HL-60/S4 treated with phorbol 12-myristate 13-acetate at 8.2 ng/mL for 4 days and 3 days (cell line): Measurements from ENCODE around the gene CMTM4.
"Not testable (repeated sequence)": the region's sequence is repeated elsewhere in the genome, so short reads cannot be mapped to it uniquely, and the experiment has no call there.

ENCODE experiments used
- in situ Hi-C: fragments of 300-500 bp; cut with MboI; formaldehyde crosslinking; loops from 2 replicates; pipeline ENCODE4 v1.15.0; 2022; ENCODE audit warnings: low sequenced_read_pairs

The CMTM4 gene

DNA sequence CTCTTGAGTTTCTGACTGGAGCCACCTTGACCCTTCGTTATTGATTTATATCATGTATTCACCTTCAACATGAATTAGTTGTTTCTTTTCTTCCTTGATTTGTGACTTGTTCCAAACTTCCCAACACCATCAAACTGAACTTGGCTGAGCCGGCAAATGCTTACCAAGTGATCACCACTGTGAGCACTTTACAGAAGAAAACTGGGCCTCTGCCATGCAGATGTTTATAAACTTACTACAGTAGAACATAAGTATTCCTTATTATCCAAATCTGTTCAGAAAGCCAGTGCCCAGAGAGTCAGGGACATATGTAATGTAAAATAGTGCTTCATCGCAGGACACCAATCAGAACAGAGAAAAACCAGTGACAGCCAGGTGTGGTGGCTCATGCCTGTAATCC, 19.9 kb downstream of the CMTM4 start:
- in situ Hi-C loops = no loop called here

DNA sequence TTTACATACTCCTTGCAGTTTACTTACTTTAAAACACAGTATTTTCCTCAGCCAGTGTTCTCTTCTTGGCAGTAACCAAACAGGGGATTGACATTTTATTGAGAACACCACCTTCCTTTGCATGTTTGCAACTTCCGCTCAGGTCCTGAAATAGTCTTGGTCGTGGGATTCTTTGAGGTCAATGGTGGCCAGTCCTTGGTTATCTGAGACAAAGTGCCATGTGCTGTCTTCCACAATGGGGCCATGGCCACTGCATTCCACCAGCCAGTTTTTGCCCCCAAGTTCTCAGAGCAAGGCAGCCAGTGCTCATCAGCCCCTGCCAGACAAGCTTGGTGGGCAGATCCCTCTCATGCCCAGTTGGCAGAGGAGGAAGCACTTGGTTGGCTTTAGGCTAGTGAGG, 22.9 kb downstream of the CMTM4 start:
- in situ Hi-C loops = no loop called here

- in situ Hi-C loops = no loop called here
Measured at GRCh38 chr16:66670691-66671388, 25.7 kb downstream of the CMTM4 start.

GRCh38 chr16:66668777-66669444, 27.6 kb downstream of the CMTM4 start:
- in situ Hi-C loops = no loop called here

- in situ Hi-C loops = no loop called here
Measured at GRCh38 chr16:66667944-66668343, 28.6 kb downstream of the CMTM4 start.

- in situ Hi-C loops = no loop called here
Measured at GRCh38 chr16:66662445-66663194, 33.9 kb downstream of the CMTM4 start.

DNA sequence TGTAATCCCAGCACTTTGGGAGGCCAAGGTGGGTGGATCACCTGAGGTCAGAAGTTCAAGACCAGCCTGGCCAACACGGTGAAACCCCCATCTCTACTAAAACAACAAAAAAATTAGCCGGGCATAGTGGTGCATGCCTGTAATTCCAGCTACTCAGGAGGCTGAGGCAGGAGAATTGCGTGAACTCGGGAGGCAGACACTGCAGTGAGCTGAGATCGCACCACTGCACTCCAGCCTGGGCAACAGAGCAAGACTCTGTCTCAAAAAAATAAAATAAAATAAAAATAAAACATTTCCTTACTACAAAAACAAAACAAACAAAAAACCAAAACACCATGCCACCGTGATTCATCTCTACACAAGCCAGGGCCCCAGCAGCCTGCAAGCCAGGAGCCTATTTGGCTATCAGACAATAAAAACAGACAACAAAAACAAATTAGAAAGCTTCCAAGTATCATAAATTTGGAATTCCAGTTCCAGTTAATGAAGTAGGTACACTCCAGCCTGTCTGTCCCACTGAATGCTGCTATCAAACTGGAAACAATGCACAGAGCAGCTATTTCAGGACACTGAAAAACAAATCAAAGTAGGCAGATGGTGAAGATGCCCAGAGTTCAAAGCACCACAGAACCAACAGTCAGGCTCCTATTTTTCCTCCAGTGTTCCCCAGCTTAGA, 34.7 kb downstream of the CMTM4 start:
- in situ Hi-C loops = not testable (repeated sequence)

DNA sequence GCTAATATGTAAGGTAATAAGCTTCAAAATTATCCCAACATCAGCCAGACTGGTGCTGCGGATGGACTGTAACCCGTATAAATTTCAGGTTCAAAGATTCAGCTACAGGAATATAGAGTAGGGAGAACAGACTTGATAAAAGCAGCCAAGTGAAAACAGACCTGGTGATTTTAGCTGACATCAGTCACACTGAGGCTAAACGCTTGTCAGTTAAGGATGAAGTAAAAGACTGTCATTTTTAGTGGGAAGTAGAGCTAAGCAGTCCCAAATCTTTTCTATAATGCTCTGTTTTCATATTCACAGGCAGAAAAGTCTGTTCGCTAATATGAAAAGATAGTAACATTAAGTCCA, 35.4 kb downstream of the CMTM4 start:
- in situ Hi-C loops = no loop called here

DNA sequence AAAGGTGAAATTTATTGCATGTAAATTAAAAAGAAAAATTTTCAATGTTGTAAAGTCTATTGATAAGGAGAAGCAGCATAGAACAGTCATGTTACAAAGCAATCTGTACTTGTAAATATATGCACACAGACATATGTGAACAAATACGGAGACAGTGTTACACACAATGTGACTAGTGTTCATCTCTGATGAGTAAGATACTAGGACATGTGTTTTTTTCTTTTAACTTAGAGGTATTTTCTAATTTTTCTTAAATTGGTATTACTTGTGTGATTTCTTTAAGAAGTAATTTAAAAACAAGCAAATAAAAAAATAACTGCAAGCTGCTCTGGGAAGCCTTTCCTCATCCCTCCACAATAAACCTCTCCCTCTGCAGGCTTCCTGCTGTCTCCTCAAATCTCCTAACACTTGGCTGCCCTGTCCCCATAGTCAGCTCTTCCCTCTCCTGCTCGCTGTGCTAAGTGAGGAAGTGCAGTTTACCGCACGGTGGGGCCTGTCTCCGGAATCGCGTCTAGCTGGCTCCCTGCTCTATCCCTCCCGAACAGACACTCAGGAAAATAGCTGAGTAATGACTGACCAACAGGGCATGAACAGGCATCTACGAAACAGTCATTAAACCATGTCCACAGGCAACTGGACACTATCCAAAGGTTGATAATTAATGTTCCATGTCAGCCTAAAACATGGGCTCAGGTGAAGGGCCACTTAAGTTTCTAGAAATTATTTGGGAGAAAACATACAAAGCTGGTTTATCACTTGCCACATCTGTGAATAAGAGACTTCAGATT, 35.9 kb downstream of the CMTM4 start:
- in situ Hi-C loops = no loop called here

DNA sequence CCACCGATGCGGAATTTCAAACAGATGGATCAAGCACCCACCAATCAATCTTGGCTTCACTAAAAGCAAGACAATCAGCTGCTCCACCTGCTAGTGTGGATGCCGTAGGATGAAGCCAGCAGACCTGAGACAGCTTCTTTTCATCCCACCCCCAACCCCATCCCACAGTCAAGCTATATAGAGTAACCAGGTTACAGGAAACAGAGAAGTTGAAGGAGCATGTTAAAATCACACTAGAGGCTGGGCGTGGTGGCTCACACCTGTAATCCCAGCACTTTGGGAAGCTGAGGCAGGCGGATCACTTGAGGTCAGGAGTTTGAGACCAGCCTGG, 37.7 kb downstream of the CMTM4 start:
- in situ Hi-C loops = no loop called here

GRCh38 chr16:66658143-66658859, 38.2 kb downstream of the CMTM4 start:
- in situ Hi-C loops = no loop called here

- in situ Hi-C loops = no loop called here
Measured at GRCh38 chr16:66656547-66656946, 40.0 kb downstream of the CMTM4 start.

DNA sequence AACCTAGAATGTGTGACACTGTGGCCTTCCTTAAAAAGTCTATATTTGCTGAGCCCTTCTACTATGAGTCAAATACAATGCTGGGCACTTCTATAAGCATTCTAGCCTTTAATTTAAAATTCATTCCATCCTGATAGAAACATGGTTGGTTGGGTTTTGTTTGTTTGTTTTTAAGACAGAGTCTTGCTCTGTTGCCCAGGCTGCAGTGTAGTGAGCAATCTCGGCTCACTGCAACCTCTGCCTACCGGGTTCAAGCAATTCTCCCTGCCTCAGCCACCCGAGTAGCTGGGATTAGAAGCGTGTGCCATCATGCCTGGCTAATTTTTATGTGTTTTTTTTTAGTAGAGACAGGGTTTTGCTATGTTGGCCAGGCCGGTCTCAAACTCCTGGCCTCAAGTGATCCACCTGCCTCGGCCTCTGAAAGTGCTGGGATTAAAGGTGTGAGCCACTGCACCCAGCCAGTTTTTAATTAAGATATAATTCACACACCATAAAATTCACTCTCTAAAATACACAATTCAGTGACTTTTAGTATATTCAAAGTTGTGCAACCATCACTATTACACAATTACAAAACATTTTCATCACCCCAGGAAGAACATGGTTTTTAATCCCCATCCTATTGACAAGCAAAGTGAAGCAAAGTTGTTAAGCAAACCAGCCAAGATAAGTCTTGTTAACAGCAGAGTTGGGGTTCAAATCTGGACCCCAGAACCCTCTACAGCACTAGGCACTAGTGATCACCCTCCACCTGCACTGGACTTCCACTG, 42.8 kb downstream of the CMTM4 start:
- in situ Hi-C loops = no loop called here

- in situ Hi-C loops = no loop called here
Measured at GRCh38 chr16:66652661-66653360, 43.7 kb downstream of the CMTM4 start.

GRCh38 chr16:66651965-66652364, 44.6 kb downstream of the CMTM4 start:
- in situ Hi-C loops = no loop called here

DNA sequence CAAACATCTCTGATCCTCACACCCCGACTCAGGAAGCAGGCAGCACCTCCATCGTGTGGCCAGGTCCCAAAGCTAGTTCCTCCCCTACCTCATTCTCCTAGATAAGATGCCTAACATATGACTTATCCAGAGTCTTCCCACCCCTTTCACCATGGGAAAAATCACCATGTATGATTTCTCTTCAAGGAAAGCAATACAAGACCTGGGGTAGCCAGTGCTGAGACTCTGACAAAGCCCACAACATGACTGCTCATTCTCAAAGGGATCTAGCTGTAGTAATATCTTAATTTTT, 45.1 kb downstream of the CMTM4 start:
- in situ Hi-C loops = no loop called here

- in situ Hi-C loops = no loop called here
Measured at GRCh38 chr16:66650707-66651473, 45.7 kb downstream of the CMTM4 start.

DNA sequence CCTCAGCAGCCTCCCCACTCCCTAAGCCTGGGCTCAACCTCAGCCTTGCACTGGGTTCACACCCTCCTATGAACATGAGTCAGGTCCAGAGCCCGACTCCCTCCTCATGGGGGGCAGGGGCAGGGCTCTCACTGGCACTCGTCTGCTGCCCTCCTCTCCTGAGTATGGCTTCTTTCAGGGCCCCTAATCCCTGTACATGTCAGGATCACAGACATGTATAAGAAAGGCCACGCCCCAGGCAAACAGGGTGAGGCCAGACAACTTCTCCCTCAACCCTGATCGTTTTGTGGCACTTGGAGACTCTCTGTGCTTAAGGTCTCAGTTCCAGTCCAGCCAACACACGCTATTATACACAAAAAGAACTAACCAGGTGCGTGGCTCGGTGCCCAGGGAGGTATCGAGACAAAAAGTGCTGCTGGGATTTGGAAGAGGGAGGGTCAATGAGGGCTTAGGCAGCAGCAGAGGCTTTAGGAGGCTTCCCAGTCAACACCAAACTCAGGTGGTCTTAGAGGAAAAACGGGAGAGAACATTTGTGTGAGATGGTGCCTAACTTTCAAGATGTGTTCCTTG, 46.8 kb downstream of the CMTM4 start:
- in situ Hi-C loops = no loop called here
